Activated T-cell treated with anti-CD3 and anti-CD28 coated beads for 24 hours (primary cell): ENCODE measurements around the gene LIN37.
"Not testable (repeated sequence)": the region's sequence is repeated elsewhere in the genome, so short reads cannot be mapped to it uniquely, and the experiment has no call there.

Experiments
- DNase-seq: peaks from one replicate; pipeline ENCODE4 v3.0.0-alpha.2; 2020; ENCODE audit warnings: low read depth

The LIN37 gene

GRCh38 chr19:35719402-35720162, 28.8 kb upstream of the LIN37 start:
- no peak for DNase-seq

GRCh38 chr19:35720163-35720524, 28.2 kb upstream of the LIN37 start:
- DNase-seq = no peak

GRCh38 chr19:35720648-35721047, 27.7 kb upstream of the LIN37 start:
- DNase-seq = no peak

DNA sequence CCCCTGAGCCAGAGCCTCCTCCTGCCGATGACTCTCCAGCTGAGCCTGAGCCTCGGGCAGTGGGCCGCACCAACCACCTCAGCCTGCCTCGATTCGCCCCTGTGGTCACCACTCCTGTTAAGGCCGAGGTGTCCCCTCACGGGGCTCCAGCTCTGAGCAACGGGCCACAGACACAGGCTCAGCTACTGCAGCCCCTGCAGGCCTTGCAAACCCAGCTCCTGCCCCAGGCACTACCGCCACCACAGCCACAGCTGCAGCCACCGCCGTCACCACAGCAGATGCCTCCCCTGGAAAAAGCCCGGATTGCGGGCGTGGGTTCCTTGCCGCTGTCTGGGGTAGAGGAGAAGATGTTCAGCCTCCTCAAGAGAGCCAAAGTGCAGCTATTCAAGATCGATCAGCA, 27.0 kb upstream of the LIN37 start:
- no peak for DNase-seq

- DNase-seq = no peak
These were observed 25.9 kb upstream of the LIN37 start for GRCh38 chr19:35722461-35722860.

GRCh38 chr19:35722897-35723296, 25.5 kb upstream of the LIN37 start:
- DNase-seq = no peak

- no peak for DNase-seq
These were observed 24.7 kb upstream of the LIN37 start for GRCh38 chr19:35723671-35724070.

- DNase-seq = not testable (repeated sequence)
These were observed 24.2 kb upstream of the LIN37 start for GRCh38 chr19:35724132-35724531.

DNA sequence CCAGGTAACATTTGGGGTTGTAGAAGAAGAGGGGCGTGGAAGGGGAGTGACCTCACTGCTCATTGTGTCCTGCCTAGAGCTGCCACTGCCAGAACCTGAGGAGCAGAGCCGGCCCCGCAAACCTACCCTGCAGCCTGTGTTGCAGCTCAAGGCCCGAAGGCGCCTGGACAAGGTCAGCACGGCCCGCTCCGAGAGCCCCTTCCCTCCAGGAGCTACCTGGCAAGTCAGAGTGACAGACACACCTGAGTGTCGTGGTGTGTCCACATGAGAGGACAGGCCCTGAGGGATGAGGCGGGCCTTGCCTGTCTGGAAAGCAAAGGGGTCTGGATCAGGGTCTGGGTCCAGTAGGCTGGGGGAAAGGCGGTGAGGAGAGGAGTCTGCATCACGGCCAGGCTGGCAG, 23.8 kb upstream of the LIN37 start:
- DNase-seq = no peak

DNA sequence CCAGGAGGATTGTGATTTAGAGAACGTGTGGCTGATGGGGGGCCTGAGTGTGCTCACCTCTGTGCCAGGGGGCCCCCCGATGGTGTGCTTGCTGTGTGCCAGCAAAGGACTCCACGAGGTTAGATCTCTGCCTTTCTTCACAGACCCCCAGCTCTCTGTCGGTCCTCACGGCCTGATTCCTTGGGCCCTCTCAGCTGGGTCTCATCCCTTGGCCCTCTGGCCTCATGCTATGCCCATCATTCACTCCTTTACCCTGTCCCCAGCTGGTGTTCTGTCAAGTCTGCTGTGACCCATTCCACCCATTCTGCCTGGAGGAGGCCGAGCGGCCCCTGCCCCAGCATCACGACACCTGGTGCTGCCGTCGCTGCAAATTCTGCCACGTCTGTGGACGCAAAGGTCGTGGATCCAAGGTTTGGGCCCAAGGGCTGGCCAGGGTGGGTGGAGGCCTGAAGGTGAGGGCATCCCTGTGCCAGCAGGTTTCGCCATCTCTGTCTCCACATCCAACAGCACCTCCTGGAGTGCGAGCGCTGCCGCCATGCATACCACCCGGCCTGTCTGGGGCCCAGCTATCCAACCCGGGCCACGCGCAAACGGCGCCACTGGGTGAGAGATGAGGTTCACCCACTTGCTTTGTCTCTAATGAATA, 23.0 kb upstream of the LIN37 start:
- DNase-seq = no peak

DNA sequence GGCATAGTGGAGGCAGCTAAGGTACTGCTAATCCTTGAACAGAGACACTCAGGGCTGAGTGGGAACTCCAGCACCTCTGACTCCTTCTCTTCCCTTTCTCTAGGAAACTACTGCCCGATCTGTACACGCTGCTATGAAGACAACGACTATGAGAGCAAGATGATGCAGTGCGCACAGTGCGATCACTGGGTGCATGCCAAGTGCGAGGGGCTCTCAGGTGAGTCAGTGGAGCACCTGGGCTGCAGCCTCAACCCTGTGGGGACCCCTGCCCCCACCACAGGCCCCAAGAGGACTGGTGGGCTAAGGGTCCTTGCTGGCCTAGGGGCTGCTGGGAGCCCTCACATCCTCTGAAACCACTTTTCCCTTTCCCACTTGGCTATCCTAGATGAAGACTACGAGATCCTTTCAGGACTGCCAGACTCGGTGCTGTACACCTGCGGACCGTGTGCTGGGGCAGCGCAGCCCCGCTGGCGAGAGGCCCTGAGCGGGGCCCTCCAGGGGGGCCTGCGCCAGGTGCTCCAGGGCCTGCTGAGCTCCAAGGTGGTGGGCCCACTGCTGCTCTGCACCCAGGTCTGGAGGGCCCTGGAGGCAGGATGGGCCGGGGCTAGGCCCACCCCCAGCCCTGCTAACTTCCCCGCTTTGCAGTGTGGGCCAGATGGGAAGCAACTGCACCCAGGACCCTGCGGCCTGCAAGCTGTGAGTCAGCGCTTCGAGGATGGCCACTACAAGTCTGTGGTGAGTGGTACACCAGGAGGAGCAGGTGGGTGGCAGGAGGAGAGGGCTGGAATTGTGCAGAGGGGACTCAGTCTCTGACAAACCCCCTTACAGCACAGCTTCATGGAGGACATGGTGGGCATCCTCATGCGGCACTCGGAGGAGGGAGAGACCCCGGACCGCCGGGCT, 21.1 kb upstream of the LIN37 start:
- no peak for DNase-seq

GRCh38 chr19:35727956-35728706, 20.2 kb upstream of the LIN37 start:
- no peak for DNase-seq

DNA sequence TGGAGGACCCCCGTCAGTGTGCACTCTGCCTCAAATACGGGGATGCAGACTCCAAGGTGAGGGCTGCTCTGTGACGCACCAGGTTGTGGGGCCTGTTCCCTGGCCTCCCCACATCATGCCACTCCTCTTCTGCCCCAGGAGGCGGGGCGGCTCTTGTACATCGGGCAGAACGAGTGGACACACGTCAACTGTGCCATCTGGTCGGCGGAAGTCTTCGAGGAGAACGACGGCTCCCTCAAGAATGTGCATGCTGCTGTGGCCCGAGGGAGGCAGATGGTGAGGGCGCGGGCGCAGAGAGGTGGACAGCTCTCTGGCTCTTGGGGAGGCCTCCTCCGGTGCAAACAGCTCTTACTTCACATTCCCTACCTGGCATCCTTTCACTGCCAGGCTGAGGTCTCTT, 19.4 kb upstream of the LIN37 start:
- DNase-seq = no peak

- no peak for DNase-seq
These were observed 18.6 kb upstream of the LIN37 start for GRCh38 chr19:35729763-35730162.

DNA sequence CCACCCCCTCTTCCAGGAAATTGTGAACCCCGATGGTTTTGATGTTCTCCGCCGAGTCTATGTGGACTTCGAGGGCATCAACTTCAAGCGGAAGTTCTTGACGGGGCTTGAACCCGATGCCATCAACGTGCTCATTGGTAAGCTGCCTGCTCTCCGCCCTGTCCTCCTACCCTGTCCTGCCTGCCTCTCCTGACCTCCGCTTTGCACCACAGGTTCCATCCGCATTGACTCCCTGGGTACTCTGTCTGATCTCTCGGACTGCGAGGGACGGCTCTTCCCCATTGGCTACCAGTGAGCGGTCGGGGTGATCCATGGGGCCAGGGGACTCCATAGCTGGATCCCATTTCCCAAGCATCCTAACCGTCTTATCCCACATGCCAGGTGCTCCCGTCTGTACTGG, 18.1 kb upstream of the LIN37 start:
- no peak for DNase-seq

- DNase-seq = no peak
These were observed 17.0 kb upstream of the LIN37 start for GRCh38 chr19:35731353-35731752.

GRCh38 chr19:35731779-35732405, 16.5 kb upstream of the LIN37 start:
- DNase-seq = no peak

DNA sequence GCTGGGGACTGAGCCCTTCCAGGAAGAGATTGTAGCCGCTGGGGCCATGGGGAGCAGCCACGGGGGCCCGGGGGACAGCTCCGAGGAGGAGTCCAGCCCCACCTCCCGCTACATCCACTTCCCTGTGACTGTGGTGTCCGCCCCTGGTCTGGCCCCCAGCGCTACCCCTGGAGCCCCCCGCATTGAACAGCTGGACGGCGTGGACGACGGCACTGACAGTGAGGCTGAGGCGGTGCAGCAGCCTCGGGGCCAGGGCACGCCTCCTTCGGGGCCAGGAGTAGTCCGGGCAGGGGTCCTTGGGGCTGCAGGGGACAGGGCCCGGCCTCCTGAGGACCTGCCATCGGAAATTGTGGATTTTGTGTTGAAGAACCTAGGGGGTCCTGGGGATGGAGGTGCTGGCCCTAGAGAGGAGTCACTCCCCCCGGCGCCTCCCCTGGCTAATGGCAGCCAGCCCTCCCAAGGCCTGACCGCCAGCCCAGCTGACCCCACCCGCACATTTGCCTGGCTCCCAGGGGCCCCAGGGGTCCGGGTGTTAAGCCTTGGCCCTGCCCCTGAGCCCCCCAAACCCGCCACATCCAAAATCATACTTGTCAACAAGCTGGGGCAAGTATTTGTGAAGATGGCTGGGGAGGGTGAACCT, 15.7 kb upstream of the LIN37 start:
- no peak for DNase-seq

DNA sequence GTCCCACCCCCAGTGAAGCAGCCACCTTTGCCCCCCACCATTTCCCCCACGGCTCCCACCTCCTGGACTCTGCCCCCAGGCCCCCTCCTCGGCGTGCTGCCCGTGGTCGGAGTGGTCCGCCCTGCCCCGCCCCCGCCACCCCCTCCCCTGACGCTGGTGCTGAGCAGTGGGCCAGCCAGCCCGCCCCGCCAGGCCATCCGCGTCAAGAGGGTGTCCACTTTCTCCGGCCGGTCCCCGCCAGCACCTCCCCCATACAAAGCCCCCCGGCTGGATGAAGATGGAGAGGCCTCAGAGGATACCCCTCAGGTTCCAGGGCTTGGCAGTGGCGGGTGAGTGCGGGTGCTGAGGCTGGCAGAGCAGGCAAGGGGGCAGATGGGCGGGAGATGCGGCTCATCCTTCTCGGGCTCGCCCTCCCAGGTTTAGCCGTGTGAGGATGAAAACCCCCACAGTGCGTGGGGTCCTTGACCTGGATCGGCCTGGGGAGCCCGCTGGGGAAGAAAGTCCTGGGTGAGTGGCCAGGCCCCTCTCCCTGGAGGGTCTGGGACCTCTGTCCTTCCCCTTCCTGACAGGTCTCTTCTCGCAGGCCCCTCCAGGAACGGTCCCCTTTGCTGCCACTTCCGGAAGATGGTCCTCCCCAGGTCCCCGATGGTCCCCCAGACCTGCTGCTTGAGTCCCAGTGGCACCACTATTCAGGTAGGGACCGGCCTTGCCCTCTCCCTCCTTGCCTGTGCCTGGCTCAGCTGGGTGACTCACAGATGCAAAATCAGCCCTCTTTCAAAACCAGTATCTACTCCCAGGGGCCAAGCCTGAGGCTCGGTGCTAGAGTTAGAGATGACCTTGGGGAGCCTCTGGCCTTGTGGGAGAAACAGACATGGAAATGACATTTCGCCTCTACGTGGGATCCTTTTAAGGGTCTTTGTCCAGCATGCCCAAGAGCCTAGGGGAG, 14.9 kb upstream of the LIN37 start:
- no peak for DNase-seq

DNA sequence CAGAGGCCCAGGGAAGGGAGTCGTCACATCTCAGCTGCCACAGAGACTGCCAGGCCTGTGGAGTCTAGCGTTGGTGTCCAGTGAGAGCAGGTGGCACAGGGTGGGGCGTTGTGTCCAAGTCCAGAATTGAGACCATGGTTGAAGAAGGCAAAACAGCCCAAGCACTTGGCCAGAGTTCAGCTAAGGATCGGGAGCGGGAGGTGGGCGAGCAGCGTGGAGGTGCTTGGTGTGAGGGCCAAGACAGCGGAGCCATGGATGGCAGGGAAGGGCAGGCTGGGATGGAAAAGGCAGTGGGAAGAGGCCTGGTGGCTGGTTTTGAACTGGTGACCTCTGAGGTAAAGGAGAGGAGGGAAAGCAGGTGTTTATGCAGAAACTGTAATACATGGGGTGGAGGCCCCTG, 14.1 kb upstream of the LIN37 start:
- no peak for DNase-seq
